GM18867 (cell line): ENCODE data around the gene HAPLN2.
"Not testable (repeated sequence)": the region's sequence is repeated elsewhere in the genome, so short reads cannot be mapped to it uniquely, and the experiment has no call there.

ENCODE experiments used
- ATAC-seq: cut with Tn5 transposase; IDR thresholded peaks from one replicate; pipeline ENCODE4 v1.9.1; 2021; ENCODE audit warnings: mild to moderate bottlenecking, moderate library complexity; ENCODE audit not compliant: unreplicated experiment

Gene HAPLN2

DNA sequence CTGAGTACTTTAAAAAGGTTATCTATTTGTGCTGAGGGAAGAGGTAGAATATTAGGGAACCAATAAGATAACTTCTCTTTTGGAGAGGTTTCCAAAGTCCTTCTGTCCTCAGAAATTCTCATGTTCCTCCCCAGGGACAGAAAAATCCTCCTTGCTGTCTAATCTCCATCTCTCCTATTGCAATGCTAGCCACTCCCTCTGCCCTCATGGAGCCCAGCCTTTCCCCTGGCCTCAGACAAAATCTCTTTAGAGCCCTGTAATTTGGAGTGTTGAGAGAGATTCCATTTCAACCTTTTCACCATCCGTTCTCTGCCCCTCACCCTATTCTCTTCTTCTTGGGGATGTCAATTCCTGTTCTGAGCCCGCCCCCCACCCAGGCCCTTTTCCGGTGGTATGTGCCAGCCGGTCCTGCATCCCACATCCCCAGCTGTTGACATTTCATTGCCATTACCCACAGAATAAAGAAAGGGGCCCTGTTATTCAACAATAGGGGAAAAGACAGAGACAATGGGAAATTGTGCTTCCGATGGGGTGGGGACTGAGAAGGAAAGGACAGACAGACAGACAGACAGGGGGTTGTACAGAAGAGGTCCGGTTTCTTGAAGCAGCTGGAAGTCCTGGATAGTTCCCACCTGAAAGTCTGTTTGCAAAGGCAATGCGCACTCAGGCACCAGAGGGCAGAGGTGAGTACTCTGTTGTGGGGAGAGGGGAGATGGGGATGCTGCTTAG lies at the start of gene HAPLN2:
TSS of gene HAPLN2 (plus strand) at position 563 of the 729 bp plus-strand sequence. CDS start 4,076 bp downstream, outside the sequence.
- no peak for ATAC-seq

GRCh38 chr1:156571261-156571852 lies 47.9 kb upstream of the HAPLN2 start:
- ATAC-seq, result no peak

DNA sequence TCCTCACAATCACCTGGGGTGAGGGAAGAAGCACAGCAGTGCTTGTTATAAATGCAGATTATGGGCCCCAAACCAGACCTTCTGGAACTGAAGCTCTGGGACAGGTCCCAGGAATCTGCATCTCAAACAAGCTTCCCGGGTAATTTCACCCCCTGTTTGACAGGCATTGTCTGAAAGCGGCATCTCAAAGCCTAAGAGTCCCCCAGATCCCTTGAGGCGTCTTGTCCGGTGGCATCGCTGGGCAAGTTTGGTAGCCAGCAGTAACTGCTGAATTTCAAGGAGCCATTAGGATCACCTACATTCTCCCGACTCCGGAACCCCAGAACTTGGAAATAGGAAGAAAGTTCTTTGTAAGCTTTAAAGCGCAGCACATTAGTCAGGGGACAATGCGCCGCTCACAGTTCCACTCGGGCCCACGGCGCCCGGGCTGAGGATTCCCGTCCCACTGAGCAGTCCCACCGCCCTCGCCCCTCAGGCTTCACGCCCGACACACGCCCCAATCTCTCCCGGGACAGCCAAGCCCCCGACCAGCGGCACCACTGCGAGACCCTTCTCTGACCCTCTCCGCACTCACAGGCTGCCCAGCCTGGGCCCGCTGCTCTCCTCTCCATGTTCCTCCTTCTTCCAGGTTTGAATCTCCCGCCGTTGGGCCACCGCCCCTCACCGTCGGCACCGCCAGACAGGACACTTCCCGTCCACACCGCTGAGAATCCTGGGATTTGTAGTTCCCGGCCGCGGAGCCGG lies 47.1 kb upstream of the HAPLN2 start, which contains the start of gene IQGAP3:
TSS of gene IQGAP3 (minus strand) at position 647 of the 744 bp plus-strand sequence. CDS start at position 611, 36 bp downstream.
- peak; percentile 79 for ATAC-seq

DNA sequence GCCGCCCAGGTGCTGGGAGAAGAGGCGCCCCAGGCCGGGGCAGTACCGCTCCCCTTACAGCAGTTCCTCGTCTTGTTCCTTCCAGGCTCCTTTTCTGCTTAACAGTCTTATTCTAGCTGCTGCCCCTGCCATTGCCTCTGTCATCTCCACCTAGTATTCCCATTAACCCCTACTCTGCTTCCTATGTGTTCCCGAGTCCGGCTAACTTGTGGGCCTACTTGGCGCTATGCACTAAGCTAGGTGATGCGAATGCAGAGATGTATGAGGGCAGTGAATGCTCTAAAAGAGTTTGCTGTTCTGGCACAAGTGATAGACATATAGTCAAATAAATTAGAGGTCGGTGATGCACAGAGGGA lies 46.6 kb upstream of the HAPLN2 start:
- ATAC-seq, result no peak

DNA sequence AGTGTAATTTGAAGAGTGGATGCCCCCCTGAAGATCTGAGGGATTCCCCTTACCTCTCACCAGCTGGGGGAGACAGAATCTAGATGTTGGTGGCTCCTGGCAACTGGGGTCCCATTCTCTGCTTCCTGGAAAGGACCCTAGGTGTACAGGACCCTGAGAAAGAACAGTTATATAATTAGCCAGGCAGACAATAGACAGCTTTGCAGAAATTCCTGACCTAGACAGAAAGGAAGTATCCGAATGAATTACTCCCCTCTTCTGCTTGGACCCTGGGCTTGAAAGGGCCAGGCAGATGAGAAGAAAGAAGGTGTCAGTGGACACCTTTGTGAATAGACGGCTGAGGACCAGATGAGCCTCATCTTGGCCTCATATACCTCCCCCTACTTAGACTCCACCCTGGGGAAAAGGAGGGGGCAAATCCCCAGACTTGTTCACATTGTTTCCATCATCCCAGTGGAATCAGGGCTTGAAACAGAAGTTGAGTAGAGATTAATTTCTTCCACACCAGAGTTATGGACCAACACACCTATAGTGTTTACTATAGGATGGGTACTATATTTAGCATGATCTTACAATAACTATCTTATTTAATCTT lies 45.1 kb upstream of the HAPLN2 start:
- ATAC-seq, result no peak

DNA sequence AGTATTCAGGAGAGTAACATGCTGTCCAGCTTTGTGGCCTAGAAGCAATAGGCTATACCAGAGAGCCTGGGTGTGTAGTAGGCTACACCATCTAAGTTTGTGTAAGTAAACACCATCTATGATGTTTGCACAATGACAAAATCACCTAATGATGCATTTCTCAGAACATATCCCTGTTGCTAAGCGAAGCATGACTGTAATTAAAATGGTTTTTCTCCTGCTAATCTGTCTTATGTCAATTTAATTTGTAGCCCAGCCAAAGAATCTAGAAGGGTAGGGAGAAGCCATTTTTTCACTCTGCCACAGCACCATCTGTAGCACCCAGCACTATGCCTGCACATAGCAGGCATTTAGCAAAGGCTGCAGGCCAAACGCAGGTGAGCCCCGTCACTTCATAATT lies 41.7 kb upstream of the HAPLN2 start:
- ATAC-seq, result no peak

DNA sequence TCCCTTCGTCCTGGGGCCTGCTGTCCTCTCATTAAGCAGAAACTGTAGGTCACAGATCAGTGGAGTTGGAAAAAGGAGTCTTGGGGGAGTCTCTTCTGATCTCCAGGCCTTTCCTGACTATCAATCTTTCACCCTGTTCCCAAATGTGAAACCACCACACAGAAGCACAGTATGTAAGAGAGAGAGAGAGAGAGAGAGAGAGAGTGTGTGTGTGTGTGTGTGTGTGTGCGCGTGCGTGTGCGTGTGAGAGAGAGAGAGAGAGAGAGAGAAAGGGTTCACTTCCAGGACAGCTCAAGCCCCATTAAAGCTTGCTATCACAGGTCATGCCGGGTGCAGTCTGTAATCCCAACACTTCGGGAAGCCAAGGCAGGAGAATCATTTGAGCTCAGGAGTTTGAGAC lies 41.2 kb upstream of the HAPLN2 start:
- ATAC-seq, result no peak

DNA sequence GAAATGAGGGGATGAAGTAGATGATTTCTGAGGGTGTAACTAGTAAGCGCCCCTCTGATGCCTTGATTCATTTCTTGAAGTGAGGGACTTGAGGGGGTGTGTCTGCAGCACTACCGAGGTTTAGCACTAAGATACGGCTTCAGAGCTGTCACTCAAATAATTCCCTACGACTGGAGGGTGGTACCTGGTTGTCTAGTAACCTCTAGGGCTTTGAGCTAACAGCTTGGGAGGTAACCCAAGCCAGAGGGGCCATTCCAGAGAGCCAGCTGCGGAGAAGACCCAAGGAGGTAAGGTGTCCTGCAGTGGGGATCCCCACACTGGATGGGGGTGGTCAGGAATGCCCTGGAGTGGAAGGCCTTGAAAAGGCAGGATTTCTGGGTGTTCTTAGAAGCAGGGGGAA lies 39.7 kb upstream of the HAPLN2 start, which contains the start of gene TTC24:
TSS of gene TTC24 (plus strand) at position 252 of the 400 bp plus-strand sequence. CDS start 1,642 bp downstream, outside the sequence.
- ATAC-seq, result no peak

DNA sequence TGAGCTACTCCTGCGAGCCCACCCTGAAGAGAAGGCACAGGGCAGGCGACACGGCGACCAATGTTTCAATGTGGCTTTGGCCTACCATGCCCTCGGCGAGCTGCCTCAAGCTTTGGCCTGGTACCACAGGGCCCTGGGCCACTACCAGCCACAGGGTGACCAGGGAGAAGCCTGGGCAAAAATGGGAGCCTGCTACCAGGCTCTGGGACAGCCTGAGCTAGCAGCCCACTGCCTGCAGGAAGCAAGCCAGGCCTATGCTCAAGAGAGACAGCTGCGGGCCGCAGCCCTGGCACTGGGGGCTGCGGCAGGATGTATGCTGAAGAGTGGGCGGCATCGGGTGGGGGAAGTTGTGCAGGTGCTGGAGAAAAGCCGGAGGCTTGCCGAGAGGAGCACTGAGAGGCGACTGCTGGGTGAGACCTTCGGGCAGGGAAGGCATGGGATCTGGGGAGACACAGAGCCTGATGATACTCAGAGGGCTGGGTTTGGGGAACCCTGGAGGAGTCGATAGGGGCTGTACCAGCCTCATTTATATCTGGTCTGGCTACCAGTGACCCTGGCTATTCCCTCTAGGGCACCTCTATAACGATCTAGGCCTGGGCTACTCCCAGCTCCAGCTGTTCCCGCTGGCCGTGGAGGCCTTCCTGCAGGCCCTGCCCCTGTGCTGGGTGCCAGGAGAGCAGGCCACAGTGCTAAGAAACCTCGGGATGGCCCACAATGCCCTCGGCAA lies 37.4 kb upstream of the HAPLN2 start:
- ATAC-seq, result no peak

- no peak for ATAC-seq
Observed at GRCh38 chr1:156582388-156583017, 36.7 kb upstream of the HAPLN2 start.

DNA sequence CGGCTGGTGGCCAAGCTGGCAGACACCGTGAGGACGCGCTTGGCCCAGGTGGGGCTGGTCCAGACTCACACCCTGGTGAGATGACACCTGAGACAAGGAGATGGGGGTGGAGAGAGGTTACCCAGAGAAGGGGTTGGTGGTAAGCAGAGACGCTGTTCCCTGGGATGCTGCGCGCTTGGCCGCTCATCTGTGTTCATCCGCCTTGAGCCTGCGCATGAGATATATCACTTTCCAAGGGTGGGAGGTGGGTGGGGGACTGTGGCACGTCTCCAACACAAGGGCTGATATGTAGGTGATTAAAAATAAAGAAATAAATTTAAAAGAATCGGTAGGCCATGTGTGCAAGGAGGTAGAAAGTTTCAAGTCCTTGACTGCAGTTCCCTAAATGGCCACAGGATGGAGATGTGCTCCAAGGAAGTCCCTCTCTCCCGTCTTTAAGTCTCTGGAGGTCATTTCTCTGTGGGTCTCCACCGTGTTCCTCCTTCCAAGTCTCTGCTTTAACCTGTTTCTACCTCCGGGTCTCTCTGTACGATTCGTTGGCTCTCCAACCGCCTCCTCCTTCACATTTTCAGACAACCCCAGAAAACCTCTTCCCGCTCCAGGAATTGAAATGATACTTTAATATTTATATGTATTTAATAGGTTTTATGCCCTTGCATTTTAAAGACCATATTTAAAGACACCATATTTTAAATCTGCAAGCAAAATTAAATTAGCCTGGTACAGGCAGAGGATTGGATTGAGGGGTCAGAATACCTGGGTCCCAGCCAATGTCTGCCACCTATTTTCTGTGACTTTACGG lies 35.2 kb upstream of the HAPLN2 start:
- no peak for ATAC-seq

- no peak for ATAC-seq
Observed at GRCh38 chr1:156584813-156585212, 34.4 kb upstream of the HAPLN2 start.

GRCh38 chr1:156586323-156586722 lies 32.9 kb upstream of the HAPLN2 start:
- no peak for ATAC-seq

GRCh38 chr1:156586892-156587477 lies 32.2 kb upstream of the HAPLN2 start:
- ATAC-seq, result no peak

DNA sequence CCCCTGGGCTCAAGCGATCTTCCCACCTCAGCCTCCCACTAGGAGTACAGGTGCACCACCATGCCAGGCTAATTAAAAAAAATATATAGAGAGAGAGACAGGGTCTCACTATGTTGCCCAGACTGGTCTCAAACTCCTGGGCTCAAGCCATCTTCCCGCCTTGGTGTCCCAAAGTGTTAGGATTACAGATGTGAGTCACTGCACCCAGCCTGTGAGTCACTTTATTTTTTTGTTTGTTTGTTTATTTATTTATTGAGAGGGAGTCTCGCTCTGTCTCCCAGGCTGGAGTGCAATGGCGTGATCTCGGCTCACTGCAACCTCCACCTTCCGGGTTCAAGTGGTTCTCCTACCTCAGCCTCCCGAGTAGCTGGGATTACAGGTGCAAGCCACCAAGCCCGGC lies 31.3 kb upstream of the HAPLN2 start:
- ATAC-seq, result not testable (repeated sequence)

GRCh38 chr1:156589546-156589945 lies 29.7 kb upstream of the HAPLN2 start:
- no peak for ATAC-seq

DNA sequence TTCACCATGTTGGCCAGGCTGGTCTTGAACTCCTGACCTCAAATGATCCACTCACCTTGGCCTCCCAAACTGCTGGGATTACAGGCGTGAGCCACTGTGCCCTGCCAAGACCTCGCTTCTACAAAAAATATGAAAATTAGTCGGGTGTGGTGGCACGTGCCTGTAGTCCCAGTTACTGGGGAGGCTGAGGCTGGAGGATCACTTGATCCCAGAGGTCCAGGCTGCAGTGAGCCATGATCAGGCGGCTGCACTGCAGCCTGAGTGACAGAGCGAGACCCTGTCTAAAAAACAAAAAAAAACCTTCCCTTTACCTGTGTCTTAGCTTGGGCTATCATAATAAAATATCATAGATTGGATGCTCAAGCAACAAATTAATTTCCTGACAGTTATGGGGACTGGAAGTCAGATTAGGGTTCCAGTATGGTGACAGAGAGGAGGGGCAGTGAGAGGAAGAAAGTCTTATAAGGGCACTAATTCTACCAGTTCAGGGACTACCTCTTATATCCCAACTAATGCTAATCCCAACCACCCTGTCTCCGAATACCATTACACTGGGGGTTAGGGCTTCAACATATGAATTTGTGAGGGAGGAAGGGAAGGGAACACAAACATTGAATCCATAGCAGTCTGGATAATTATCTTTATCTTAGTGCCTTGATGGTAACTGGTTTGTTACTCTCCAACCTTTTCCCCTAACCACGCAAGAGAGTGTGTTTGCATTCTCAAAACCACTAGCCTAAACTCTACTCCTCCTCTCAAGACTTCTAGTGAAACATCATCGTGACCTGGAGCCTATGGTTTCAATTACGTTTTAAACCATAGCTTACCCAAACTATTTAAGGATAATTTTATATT lies 28.7 kb upstream of the HAPLN2 start:
- ATAC-seq, result no peak

DNA sequence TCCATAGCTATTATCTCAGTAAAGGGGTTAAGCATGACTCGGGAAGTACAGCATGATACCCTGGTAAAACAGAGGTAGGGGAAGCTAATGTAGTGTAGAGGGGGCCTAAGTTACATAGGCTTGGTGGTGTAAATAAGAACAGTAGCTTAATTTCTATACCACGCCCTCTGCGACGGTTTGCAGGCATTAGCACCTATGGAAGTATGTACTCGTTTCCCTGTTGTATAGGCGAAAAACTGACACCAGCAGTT lies 28.1 kb upstream of the HAPLN2 start:
- no peak for ATAC-seq
